ENCODE results near the gene FGG.

Gene FGG

GRCh38 chr4:154585369-154586018 lies 27.0 kb downstream of the FGG start:
- H3K27ac ChIP-seq = no peak overlapping the region
- TF ChIP-seq CTCF (IDR thresholded peaks at IDR 0.05) (no peak), ZFX (IDR thresholded peaks at IDR 0.05; ENCODE audit: borderline replicate concordance) (no peak)

GRCh38 chr4:154584259-154584658 lies 28.2 kb downstream of the FGG start:
- no peak overlapping the region for H3K27ac ChIP-seq
- TF ChIP-seq ZFX (IDR thresholded peaks at IDR 0.05; ENCODE audit: borderline replicate concordance) = no peak
- no peak for TF ChIP-seq CTCF (IDR thresholded peaks at IDR 0.05)

- TF ChIP-seq ZFX (IDR thresholded peaks at IDR 0.05; ENCODE audit: borderline replicate concordance) = no peak
- no peak for TF ChIP-seq CTCF (IDR thresholded peaks at IDR 0.05)
- H3K27ac ChIP-seq = no peak overlapping the region
Observed at GRCh38 chr4:154583677-154584076, 28.8 kb downstream of the FGG start.

GRCh38 chr4:154583230-154583629 lies 29.2 kb downstream of the FGG start:
- TF ChIP-seq ZFX (IDR thresholded peaks at IDR 0.05; ENCODE audit: borderline replicate concordance) = no peak
- no peak for TF ChIP-seq CTCF (IDR thresholded peaks at IDR 0.05)
- no peak overlapping the region for H3K27ac ChIP-seq

GRCh38 chr4:154582723-154583122 lies 29.7 kb downstream of the FGG start:
- TF ChIP-seq CTCF (IDR thresholded peaks at IDR 0.05) (no peak), ZFX (IDR thresholded peaks at IDR 0.05; ENCODE audit: borderline replicate concordance) (no peak)

GRCh38 chr4:154579927-154580326 lies 32.5 kb downstream of the FGG start:
- TF ChIP-seq CTCF (IDR thresholded peaks at IDR 0.05) = no peak
- no peak for TF ChIP-seq ZFX (IDR thresholded peaks at IDR 0.05; ENCODE audit: borderline replicate concordance)
- H3K27ac ChIP-seq = no peak overlapping the region

More at GRCh38 chr4:154582723-154583122, 29.7 kb downstream of the FGG start:
- H3K27ac ChIP-seq = no peak overlapping the region

GRCh38 chr4:154578919-154579318 lies 33.5 kb downstream of the FGG start:
- TF ChIP-seq ZFX (IDR thresholded peaks at IDR 0.05; ENCODE audit: borderline replicate concordance) = no peak
- no peak for TF ChIP-seq CTCF (IDR thresholded peaks at IDR 0.05)
- H3K27ac ChIP-seq = no peak overlapping the region

Measured in 22Rv1 (cell line).